Measurements from ENCODE around the gene MAMSTR.
"Not testable (repeated sequence)": the region's sequence is repeated elsewhere in the genome, so short reads cannot be mapped to it uniquely, and the experiment has no call there.

Gene MAMSTR

GRCh38 chr19:48683349-48683748 lies 36.2 kb downstream of the MAMSTR start:
- no peak for FAIRE-seq

- FAIRE-seq = no peak
Observed at GRCh38 chr19:48681127-48681470, 38.4 kb downstream of the MAMSTR start.

GRCh38 chr19:48680436-48681126 lies 38.9 kb downstream of the MAMSTR start:
- FAIRE-seq = no peak

GRCh38 chr19:48680006-48680405 lies 39.5 kb downstream of the MAMSTR start:
- not testable (repeated sequence) for FAIRE-seq

GRCh38 chr19:48678201-48678600 lies 41.3 kb downstream of the MAMSTR start:
- FAIRE-seq = no peak

- FAIRE-seq = no peak
Observed at GRCh38 chr19:48676887-48677286, 42.6 kb downstream of the MAMSTR start.

- FAIRE-seq = no peak
Observed at GRCh38 chr19:48676487-48676886, 43.0 kb downstream of the MAMSTR start.

GRCh38 chr19:48674921-48675824 lies 44.4 kb downstream of the MAMSTR start:
- FAIRE-seq = peak; percentile 64

GRCh38 chr19:48674216-48674809 lies 45.2 kb downstream of the MAMSTR start:
- no peak for FAIRE-seq

GRCh38 chr19:48673436-48674100 lies 46.0 kb downstream of the MAMSTR start:
- FAIRE-seq = no peak

GRCh38 chr19:48672994-48673393 lies 46.5 kb downstream of the MAMSTR start, which contains the start of gene NTN5:
Gene NTN5 (minus strand): TSS chr19:48673017. CDS start chr19:48670986, 2,031 bp downstream.
- FAIRE-seq = no peak

GRCh38 chr19:48671446-48671995 lies 48.0 kb downstream of the MAMSTR start:
- FAIRE-seq = no peak

- no peak for FAIRE-seq
Observed at GRCh38 chr19:48670699-48671445, 48.7 kb downstream of the MAMSTR start.

GRCh38 chr19:48669903-48670668 lies 49.4 kb downstream of the MAMSTR start:
- no peak for FAIRE-seq

GRCh38 chr19:48668761-48669160 lies 50.8 kb downstream of the MAMSTR start:
- FAIRE-seq = no peak

- FAIRE-seq = no peak
Observed at GRCh38 chr19:48668332-48668731, 51.2 kb downstream of the MAMSTR start.

- no peak for FAIRE-seq
Observed at GRCh38 chr19:48665786-48666185, 53.7 kb downstream of the MAMSTR start.

GRCh38 chr19:48664476-48664875 lies 55.0 kb downstream of the MAMSTR start:
- FAIRE-seq = no peak

GRCh38 chr19:48663667-48664066 lies 55.9 kb downstream of the MAMSTR start:
- no peak for FAIRE-seq
